ENCODE data around the gene MORN5.

Gene MORN5

DNA sequence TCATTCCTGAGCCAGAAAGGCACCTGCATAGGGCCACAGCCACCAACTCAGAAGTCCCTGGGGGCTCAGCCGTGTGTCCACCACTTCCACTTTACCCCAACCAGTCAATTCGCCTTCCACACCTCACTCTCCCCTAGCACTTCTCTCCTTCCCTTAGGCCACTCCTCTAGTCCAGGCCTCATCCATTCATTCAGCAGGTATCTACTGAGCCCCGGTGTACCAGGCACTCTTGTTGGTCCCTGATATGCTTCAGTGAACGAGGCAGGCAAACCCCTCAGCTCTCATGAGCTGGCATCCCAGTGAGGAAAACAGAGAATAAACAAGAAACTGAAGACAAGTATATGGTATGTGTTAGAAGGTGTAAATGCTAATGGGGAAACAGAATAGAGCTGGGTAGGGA lies 28.9 kb upstream of the MORN5 start:
- TF ChIP-seq, protein P1, sequence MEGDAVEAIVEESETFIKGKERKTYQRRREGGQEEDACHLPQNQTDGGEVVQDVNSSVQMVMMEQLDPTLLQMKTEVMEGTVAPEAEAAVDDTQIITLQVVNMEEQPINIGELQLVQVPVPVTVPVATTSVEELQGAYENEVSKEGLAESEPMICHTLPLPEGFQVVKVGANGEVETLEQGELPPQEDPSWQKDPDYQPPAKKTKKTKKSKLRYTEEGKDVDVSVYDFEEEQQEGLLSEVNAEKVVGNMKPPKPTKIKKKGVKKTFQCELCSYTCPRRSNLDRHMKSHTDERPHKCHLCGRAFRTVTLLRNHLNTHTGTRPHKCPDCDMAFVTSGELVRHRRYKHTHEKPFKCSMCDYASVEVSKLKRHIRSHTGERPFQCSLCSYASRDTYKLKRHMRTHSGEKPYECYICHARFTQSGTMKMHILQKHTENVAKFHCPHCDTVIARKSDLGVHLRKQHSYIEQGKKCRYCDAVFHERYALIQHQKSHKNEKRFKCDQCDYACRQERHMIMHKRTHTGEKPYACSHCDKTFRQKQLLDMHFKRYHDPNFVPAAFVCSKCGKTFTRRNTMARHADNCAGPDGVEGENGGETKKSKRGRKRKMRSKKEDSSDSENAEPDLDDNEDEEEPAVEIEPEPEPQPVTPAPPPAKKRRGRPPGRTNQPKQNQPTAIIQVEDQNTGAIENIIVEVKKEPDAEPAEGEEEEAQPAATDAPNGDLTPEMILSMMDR (IDR thresholded peaks at IDR 0.05; ENCODE audit: low read depth, low read length) = no peak
- no peak for DNase-seq (ENCODE audit: extremely low read depth, low read depth)

DNA sequence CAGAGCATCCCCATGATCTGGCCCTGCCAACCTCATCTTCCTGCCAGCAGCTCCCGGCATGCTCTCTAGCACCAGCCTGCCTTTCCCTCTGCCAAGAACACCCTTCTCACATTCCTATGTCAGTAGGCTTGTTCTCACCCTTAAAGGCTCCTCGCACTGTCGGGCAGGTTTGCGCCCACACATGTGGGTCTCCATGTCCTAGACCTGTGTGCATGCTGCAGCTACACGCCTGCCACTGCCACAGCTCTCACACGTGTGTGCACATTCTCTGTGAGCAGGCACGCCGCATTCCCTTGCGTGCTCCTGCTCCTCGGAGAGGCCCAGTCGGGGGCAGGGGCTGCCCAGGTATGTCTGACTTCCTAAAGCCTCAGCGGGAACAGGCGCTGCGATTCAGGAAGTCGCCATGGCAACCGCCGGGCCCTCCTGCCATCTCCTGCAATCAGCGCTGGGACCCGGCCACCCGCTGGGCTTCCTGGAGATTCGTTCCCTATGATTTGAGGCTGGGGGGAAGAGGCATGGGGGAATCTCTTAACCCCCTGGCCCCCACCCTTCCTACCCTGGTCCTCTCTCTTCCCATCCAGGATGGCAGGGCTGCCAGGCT lies 28.2 kb upstream of the MORN5 start:
- TF ChIP-seq, protein P1 (IDR thresholded peaks at IDR 0.05; ENCODE audit: low read depth, low read length) = no peak
- DNase-seq (ENCODE audit: extremely low read depth, low read depth) = no peak

DNA sequence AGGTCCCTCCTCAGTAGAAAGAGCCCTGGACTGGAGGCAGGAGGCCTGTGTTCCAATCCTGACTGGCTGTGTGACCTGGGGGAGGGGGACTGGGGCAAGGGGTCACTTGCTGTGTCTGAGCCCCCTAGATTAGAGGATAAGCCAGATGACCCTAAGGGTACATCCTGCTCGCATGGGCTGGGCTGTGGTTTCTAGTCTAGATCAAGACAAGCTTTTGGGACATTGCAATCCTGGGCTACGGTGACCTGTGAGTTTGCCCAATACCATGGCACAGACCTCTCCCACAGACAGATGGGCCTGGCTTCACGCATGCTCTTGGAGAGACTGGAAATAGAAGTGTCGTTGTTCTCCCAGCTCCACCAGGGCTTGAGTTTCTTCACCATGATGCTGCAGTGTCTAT lies 27.2 kb upstream of the MORN5 start:
- TF ChIP-seq, protein P1 (IDR thresholded peaks at IDR 0.05; ENCODE audit: low read depth, low read length) = no peak
- no peak for DNase-seq (ENCODE audit: extremely low read depth, low read depth)

DNA sequence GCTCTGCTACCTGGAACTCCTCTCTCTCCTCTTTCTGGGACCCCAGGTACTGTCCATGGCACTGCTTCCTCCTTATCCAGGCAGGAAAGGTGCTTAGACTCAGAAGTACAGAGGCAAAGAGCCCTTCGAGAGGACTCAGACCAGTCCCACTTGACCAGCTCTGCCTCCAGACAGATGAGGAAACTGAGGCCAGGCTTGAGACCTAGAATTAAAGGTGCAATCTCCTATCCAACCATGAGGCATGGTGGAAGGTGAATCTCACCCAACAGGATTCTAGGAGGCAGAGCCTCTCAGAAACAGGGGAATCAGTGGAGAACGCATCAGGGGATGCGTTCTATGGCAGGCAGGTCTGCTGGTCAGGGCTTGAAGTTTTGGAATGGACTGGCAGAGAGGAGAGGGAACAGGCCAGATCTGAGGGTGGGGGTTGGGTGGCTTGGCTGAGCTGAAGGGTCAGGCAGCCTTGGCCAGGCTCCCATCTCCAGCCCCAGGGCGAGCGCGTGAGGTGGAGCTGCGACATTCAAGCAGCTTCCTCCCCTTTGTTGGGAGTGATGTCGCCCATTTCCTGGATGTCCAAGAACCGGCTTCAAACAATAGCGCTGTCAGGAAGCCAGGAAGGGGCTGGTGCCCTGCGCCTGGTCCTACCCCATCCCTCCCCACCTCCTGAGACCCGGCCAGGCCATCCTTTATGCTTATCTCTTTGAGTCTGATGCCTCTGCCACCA lies 26.3 kb upstream of the MORN5 start:
- no peak for DNase-seq (ENCODE audit: extremely low read depth, low read depth)
- TF ChIP-seq, protein P1 (IDR thresholded peaks at IDR 0.05; ENCODE audit: low read depth, low read length) = no peak

DNA sequence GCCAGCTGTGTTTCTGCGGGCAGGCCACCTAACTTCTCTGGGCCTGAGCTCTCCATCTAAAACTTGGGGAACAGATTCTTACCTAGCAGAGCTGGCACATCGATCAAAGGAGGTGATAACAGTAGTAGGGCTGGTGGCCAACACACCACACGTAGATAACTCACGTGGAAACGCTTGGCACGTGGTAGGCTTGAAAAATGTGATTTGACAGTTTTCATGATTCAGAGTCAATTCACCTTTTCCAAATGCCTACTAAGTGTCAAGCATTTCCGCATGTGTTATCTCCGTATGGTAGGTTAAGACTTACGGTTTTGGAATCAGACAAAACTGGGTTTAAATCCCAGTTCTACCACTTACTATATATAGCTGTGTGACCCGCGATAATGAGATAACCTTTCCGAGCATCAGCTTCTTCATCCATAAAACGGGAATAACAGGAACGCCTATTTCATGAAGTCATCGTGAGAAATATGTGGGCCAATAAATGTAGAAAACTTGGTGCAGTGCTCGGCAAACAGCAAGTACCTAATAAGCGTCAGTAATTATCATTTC lies 25.6 kb upstream of the MORN5 start:
- TF ChIP-seq, protein P1 (IDR thresholded peaks at IDR 0.05; ENCODE audit: low read depth, low read length) = no peak
- DNase-seq (ENCODE audit: extremely low read depth, low read depth) = no peak

DNA sequence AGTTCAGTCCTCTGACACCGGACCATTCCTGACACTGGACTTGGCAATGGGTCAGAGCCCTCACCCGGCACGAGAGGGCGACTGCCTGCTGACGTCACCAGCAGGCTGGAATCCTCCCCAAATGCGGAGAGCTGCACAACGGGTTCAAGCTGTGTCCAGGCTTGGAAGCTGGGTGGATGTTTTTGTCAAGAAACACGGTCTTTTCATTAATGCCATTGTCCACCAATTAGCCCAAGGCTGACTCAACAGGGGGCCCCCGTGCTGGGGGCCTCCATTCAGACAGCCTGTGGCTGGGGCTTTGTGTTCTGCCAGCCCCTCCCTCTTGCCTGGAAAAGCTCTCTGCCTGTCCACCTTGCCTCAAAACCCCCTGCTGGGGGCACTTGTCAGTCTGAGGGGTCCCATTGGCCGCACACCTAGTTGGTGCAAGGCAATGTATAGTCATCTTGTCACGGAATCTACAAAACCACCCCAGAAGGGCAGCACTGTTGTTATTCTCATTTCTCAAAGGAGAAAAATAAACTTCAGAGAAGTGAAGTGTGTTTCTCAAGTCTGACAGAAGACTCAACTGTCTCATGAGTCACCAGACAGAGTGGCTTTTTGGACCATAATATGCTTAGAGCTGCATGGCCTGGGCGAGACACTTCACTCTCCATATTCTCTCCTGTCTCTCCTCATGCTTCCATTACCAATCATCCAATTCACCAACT lies 24.7 kb upstream of the MORN5 start:
- no peak for DNase-seq (ENCODE audit: extremely low read depth, low read depth)
- TF ChIP-seq, protein P1 (IDR thresholded peaks at IDR 0.05; ENCODE audit: low read depth, low read length) = no peak

DNA sequence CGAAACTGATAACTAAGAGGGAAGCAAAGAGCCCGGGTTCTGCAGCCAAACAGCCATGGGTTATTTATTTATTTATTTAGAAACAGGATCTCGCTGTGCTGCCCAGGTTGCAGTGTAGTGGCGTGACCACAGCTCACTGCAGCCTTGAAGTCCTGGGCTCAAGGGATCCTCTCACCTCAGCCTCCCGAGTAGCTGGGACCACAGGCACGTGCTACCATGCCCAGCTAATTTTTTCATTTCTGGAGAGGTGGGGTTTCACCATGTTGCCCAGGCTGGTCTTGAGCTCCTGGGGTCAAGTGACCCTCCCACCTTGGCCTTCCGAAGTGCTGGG lies 24.2 kb upstream of the MORN5 start:
- no peak for DNase-seq (ENCODE audit: extremely low read depth, low read depth)

More for the DNA sequence above, 24.2 kb upstream of the MORN5 start:
- TF ChIP-seq, protein P1 (IDR thresholded peaks at IDR 0.05; ENCODE audit: low read depth, low read length) = no peak

All from AG09319 (cell line).